Endothelial cell of umbilical vein (primary cell): Measurements from ENCODE around the gene PON3. TPM values are rescaled to one million over a fixed set of nuclear protein-coding genes. Genes with fewer than 3 reads are reported as not detected.

Experiments used
- BruUV-seq: library from RNA; stranded (reverse); fragments of 400-500 nt; replicated peaks from 2 replicates; lab custom pipeline; 2021; lab: Mats Ljungman, UMichigan
- CTCF ChIA-PET: fragments of 300-600, 350-600 bp; sonication (Branson Sonifier 250); formaldehyde crosslinking; loops from one replicate; lab custom pipeline; 2021; ENCODE audit warnings: antibody characterized with exemption, inconsistent platforms; lab: Charles Lee
- POLR2A ChIA-PET: fragments of 300-600, 350-600 bp; sonication (Branson Sonifier 250); formaldehyde crosslinking; loops from one replicate; lab custom pipeline; 2021; ENCODE audit warnings: antibody characterized with exemption, inconsistent platforms; lab: Charles Lee
- DNase-seq: peaks from one replicate; pipeline ENCODE4 v3.0.0-alpha.2; 2011; ENCODE audit warnings: low read depth, low spot score
- FAIRE-seq: peaks from 2 replicates; lab custom pipeline; 2011; peaks lifted over from hg19 to GRCh38; lab: Jason Lieb, UNC
- H2AFZ ChIP-seq: 2 replicates; pipeline ENCODE4 v1.6.0; 2012; ENCODE audit warnings: low read depth, low read length, control low read depth, inconsistent platforms
- H3K27ac ChIP-seq: 2 replicates; pipeline ENCODE4 v1.5.1; 2011; ENCODE audit warnings: low read depth, mild to moderate bottlenecking, control low read depth, low read length, moderate library complexity; ENCODE audit not compliant: insufficient read depth
- H3K27me3 ChIP-seq, 2 experiments: 2 replicates each; pipeline versions ENCODE4 v1.6.0 to v1.6.1; 2011; ENCODE audit warnings: low read length in 2 of 2, mixed read lengths in 1 of 2; ENCODE audit not compliant: control insufficient read depth in 2 of 2, insufficient read depth in 2 of 2
- H3K36me3 ChIP-seq, 2 experiments: 2 replicates in 1 of 2; 3 replicates in 1 of 2; pipeline ENCODE4 v1.5.1; 2011; ENCODE audit warnings: low read length in 2 of 2, mild to moderate bottlenecking in 1 of 2, moderate library complexity in 1 of 2; ENCODE audit not compliant: control insufficient read depth in 2 of 2, insufficient read depth in 2 of 2; ENCODE audit errors: extremely low read depth in 1 of 2
- H3K4me1 ChIP-seq: 3 replicates; pipeline ENCODE4 v1.5.1; 2011; ENCODE audit warnings: mild to moderate bottlenecking, low read length; ENCODE audit not compliant: control insufficient read depth, insufficient read depth; ENCODE audit errors: extremely low read depth
- H3K4me2 ChIP-seq: 2 replicates; pipeline ENCODE4 v1.6.1; 2011; ENCODE audit warnings: low read length, control low read depth, mixed read lengths; ENCODE audit not compliant: insufficient read depth
- H3K4me3 ChIP-seq, 3 experiments: fragments of 200-600 bp in 1 of 3; sonication (generic), shearing (Covaris generic) in 1 of 3; replicated peaks in 1 of 3; 2 replicates each; pipeline ENCODE4 v1.5.1; 2011 to 2016; ENCODE audit warnings: control low read depth in 3 of 3, low read length in 3 of 3, mild to moderate bottlenecking in 2 of 3, inconsistent platforms in 1 of 3, low read depth in 1 of 3, moderate library complexity in 1 of 3; ENCODE audit not compliant: insufficient read depth in 1 of 3
- H3K79me2 ChIP-seq: 2 replicates; pipeline ENCODE4 v1.6.0; 2012; ENCODE audit warnings: low read length, inconsistent platforms; ENCODE audit not compliant: control insufficient read depth, insufficient read depth
- H3K9ac ChIP-seq: replicated peaks from 2 replicates; pipeline ENCODE3; 2011; ENCODE audit warnings: low read length, control low read depth; ENCODE audit not compliant: insufficient read depth; ENCODE audit errors: extremely low read depth
- H3K9me1 ChIP-seq: replicated peaks from 3 replicates; pipeline ENCODE4 v1.6.0; 2011; ENCODE audit warnings: mild to moderate bottlenecking, low read length; ENCODE audit not compliant: control insufficient read depth, insufficient read depth; ENCODE audit errors: extremely low read depth
- H3K9me3 ChIP-seq: replicated peaks from 2 replicates; pipeline ENCODE4 v1.5.1; 2012; ENCODE audit warnings: low read length, inconsistent platforms; ENCODE audit not compliant: control insufficient read depth, insufficient read depth
- H4K20me1 ChIP-seq: replicated peaks from 2 replicates; pipeline ENCODE3; 2011; ENCODE audit warnings: mild to moderate bottlenecking, low read length; ENCODE audit not compliant: control insufficient read depth, insufficient read depth; ENCODE audit errors: extremely low read depth
- EZH2 ChIP-seq: IDR thresholded peaks from 2 replicates; pipeline ENCODE4 v1.6.1; 2012; ENCODE audit warnings: borderline replicate concordance, low read depth, mild to moderate bottlenecking, moderate library complexity, low read length, inconsistent platforms; ENCODE audit not compliant: severe bottlenecking
- FOS ChIP-seq: IDR thresholded peaks from 2 replicates; pipeline ENCODE4 v1.6.1; 2011; ENCODE audit warnings: mild to moderate bottlenecking, low read length, moderate library complexity, borderline replicate concordance; ENCODE audit not compliant: insufficient read depth
- GATA2 ChIP-seq: IDR thresholded peaks from 2 replicates; pipeline ENCODE4 v1.7.0; 2011; ENCODE audit warnings: low read depth, mild to moderate bottlenecking, moderate library complexity, mixed read lengths, low read length; ENCODE audit not compliant: insufficient read length, insufficient read depth
- JUN ChIP-seq: IDR thresholded peaks from 2 replicates; pipeline ENCODE4 v1.6.1; 2011; ENCODE audit warnings: borderline replicate concordance, low read depth; ENCODE audit not compliant: insufficient read length, insufficient read depth
- MYC ChIP-seq: IDR thresholded peaks from one replicate; pipeline ENCODE4 v1.6.1; 2011; ENCODE audit warnings: mild to moderate bottlenecking, low read depth, low read length
- POLR2A ChIP-seq: IDR thresholded peaks from 2 replicates; pipeline ENCODE4 v1.6.1; 2012; ENCODE audit warnings: low read depth, mild to moderate bottlenecking, control low read depth, low read length
- POLR2AphosphoS5 ChIP-seq: IDR thresholded peaks from 2 replicates; pipeline ENCODE4 v1.6.1; 2012; ENCODE audit warnings: low read depth, mild to moderate bottlenecking, control low read depth, low read length, moderate library complexity; ENCODE audit not compliant: insufficient read depth
- dilution Hi-C: fragments of 300-500 bp; cut with MboI; formaldehyde crosslinking; loops from one replicate; pipeline ENCODE4 v1.15.0; 2019; ENCODE audit warnings: low sequenced_read_pairs; ENCODE audit not compliant: extremely low pct_ligation_motif_present
- intact Hi-C: fragments of 100-400 bp; cut with micrococcal nuclease; formaldehyde crosslinking; loops from one replicate; pipeline ENCODE4 v1.10.0; 2022
- polyA plus RNA-seq, 4 experiments: library from polyadenylated mRNA; depleted of rRNA in 3 of 4; stranded (reverse) in 3 of 4; unstranded in 1 of 4; fragments of >200 nt; gene quantifications; 2 replicates each; pipeline versions ENCODE4 v1.2.1 to v1.2.3, GENCODE V29; 2011 to 2012; ENCODE audit warnings: missing spikeins in 1 of 4
- total RNA-seq: library from RNA; stranded (reverse); gene quantifications from 2 replicates; pipeline ENCODE4 v1.2.3, GENCODE V29; 2021
- TF ChIP-seq, protein P1 (sequence below), 2 donors: IDR thresholded peaks; 1 replicate in 1 of 2; 2 replicates in 1 of 2; pipeline ENCODE4 v1.5.1; 2011; ENCODE audit warnings: low read length in 2 of 2, mild to moderate bottlenecking in 2 of 2, moderate library complexity in 2 of 2, control low read depth in 1 of 2, inconsistent platforms in 1 of 2, low read depth in 1 of 2; ENCODE audit not compliant: insufficient read depth in 1 of 2; ENCODE audit errors: extremely low read depth in 1 of 2
- TF ChIP-seq, protein P2 (sequence below): IDR thresholded peaks from 2 replicates; pipeline ENCODE4 v1.6.1; 2011; ENCODE audit not compliant: insufficient read depth, insufficient read length

The PON3 gene
- total and polyA plus RNA-seq, 2 donors (not counting 3 experiments of a cell fraction or from before 2014, with no cell fraction given): 0.83 to 3.4 TPM

DNA sequence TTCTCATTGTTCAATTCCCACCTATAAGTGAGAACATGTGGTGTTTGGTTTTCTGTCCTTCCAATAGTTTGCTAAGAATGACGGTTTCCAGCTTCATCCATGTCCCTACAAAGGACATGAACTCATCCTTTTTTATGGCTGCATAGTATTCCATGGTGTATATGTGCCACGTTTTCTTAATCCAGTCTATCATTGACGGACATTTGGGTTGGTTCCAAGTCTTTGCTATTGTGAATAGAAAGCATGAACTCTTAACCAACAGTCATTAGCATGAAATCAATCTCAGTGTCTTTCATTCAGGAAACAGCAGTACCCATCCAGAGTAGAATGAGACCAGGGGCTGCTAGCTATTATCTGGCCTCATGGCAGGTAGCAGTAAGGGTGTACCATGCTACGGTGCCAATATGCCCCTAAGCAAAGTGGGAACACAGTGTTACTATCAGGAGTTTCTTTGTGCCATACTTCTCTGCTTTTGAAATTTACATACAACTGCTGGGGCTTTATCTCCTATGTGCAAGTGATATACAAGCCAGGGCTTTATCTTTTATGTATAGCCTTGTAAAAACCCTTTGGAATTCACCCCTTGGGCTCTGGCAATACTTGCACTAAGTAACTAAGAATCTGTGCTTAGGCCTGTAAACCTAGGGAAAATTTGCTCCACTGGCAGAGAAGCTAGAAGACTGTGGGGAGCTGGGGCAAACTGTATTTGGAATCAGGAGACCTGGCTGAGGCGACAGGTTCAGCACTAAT, 33.2 kb upstream of the PON3 start:
- BruUV-seq: no TSS peak
- dilution Hi-C loops (no loop called here), intact Hi-C loops (no loop called here)
- no peaks in the 10 kb centered on the region for H3K9me1 ChIP-seq
- ChIA-PET CTCF (no interaction called here), POLR2A (no interaction called here)
- H3K9ac ChIP-seq: no peak overlapping the region
- FAIRE-seq (no peak), DNase-seq (no peak)
- H3K27ac ChIP-seq: no peak overlapping the region
- TF ChIP-seq JUN: no peak
- TF ChIP-seq, protein P1, sequence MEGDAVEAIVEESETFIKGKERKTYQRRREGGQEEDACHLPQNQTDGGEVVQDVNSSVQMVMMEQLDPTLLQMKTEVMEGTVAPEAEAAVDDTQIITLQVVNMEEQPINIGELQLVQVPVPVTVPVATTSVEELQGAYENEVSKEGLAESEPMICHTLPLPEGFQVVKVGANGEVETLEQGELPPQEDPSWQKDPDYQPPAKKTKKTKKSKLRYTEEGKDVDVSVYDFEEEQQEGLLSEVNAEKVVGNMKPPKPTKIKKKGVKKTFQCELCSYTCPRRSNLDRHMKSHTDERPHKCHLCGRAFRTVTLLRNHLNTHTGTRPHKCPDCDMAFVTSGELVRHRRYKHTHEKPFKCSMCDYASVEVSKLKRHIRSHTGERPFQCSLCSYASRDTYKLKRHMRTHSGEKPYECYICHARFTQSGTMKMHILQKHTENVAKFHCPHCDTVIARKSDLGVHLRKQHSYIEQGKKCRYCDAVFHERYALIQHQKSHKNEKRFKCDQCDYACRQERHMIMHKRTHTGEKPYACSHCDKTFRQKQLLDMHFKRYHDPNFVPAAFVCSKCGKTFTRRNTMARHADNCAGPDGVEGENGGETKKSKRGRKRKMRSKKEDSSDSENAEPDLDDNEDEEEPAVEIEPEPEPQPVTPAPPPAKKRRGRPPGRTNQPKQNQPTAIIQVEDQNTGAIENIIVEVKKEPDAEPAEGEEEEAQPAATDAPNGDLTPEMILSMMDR (IDR thresholded peaks at IDR 0.05; ENCODE audit: extremely low read depth in 1 of 2, insufficient read depth in 1 of 2, low read depth in 1 of 2, low read length in 2 of 2): no peak
- TF ChIP-seq, protein P2, sequence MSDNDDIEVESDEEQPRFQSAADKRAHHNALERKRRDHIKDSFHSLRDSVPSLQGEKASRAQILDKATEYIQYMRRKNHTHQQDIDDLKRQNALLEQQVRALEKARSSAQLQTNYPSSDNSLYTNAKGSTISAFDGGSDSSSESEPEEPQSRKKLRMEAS: no peak
- no peak for TF ChIP-seq MYC
- TF ChIP-seq FOS: no peak
- TF ChIP-seq EZH2: no peak
- TF ChIP-seq POLR2A: no peak
- TF ChIP-seq POLR2AphosphoS5: no peak
- no peak for TF ChIP-seq GATA2
- no peak overlapping the region for H3K4me3 ChIP-seq
- H3K79me2 ChIP-seq: peaks cover 44% of the 10 kb centered on the region
- H3K36me3 ChIP-seq: no peaks in the 10 kb centered on the region
- H3K27me3 ChIP-seq: no peaks in the 10 kb centered on the region
- no peak overlapping the region for H2AFZ ChIP-seq
- H3K4me1 ChIP-seq: peaks cover 11% of the 10 kb centered on the region
- no peak overlapping the region for H3K4me2 ChIP-seq
- H3K9me3 ChIP-seq: no peaks in the 10 kb centered on the region
- peaks cover 3% of the 10 kb centered on the region for H4K20me1 ChIP-seq
